ENCODE data around the gene DDX55. TPM values are rescaled to one million over a fixed set of nuclear protein-coding genes. Genes with fewer than 3 reads are reported as not detected.
"Not testable (repeated sequence)": the region's sequence is repeated elsewhere in the genome, so short reads cannot be mapped to it uniquely, and the experiment has no call there.

Gene DDX55
- polyA plus RNA-seq, 1 donor (not counting 4 experiments of a cell fraction or from before 2014, with no cell fraction given) = 25.7 TPM

- no peaks in the 10 kb centered on the region for H3K9me3 ChIP-seq (ENCODE audit: control insufficient read depth, low read depth, low read length)
- no peak for TF ChIP-seq EZH2 (IDR thresholded peaks at IDR 0.05; ENCODE audit: low read length)
- no peak for TF ChIP-seq CTCF (optimal IDR thresholded peaks at IDR 0.05 in 1 of 3, IDR thresholded peaks at IDR 0.05 in 1 of 3, conservative IDR thresholded peaks at IDR 0.05 in 1 of 3; ENCODE audit: extremely low read depth in 1 of 3, insufficient read depth in 2 of 3, low read length in 3 of 3)
- dilution Hi-C loops (cut with MboI; ENCODE audit: extremely low pct_ligation_motif_present, low sequenced_read_pairs) = no loop called here
These were observed 25.3 kb upstream of the DDX55 start for GRCh38 chr12:123576611-123577010.

GRCh38 chr12:123578243-123578642 lies 23.7 kb upstream of the DDX55 start:
- Histone ChIP-seq H3K4me3 (ENCODE audit: control insufficient read depth in 2 of 3, extremely low read depth in 1 of 3, insufficient read depth in 2 of 3, low read depth in 1 of 3, low read length in 3 of 3) (no peak overlapping the region), H4K20me1 (ENCODE audit: control insufficient read depth, extremely low read depth, insufficient read depth, low read length) (no peaks in the 10 kb centered on the region), H3K4me2 (ENCODE audit: control insufficient read depth, extremely low read depth, insufficient read depth, low read depth, low read length) (no peak overlapping the region), H3K27ac (ENCODE audit: control insufficient read depth, insufficient read depth, low read length) (no peak overlapping the region), H3K27me3 (ENCODE audit: control insufficient read depth, extremely low read depth, insufficient read depth, low read length) (no peaks in the 10 kb centered on the region), H3K79me2 (ENCODE audit: control insufficient read depth, insufficient read depth, low read length) (peaks cover 11% of the 10 kb centered on the region), H3K4me1 (ENCODE audit: control insufficient read depth, extremely low read depth, insufficient read depth, low read length) (peaks cover 9% of the 10 kb centered on the region), H3K9me1 (ENCODE audit: control insufficient read depth, extremely low read depth, insufficient read depth, low read length) (no peaks in the 10 kb centered on the region), H3K9ac (ENCODE audit: control insufficient read depth, extremely low read depth, insufficient read depth, low read length) (no peak overlapping the region), H3K36me3 (ENCODE audit: control insufficient read depth in 2 of 2, extremely low read depth in 1 of 2, insufficient read depth in 2 of 2, low read length in 2 of 2) (no peaks in the 10 kb centered on the region), H3K9me3 (ENCODE audit: control insufficient read depth, low read depth, low read length) (no peaks in the 10 kb centered on the region), H2AFZ (ENCODE audit: control insufficient read depth, low read length) (no peak overlapping the region)
- dilution Hi-C loops (cut with MboI; ENCODE audit: extremely low pct_ligation_motif_present, low sequenced_read_pairs) = no loop called here
- TF ChIP-seq CTCF (optimal IDR thresholded peaks at IDR 0.05 in 1 of 3, IDR thresholded peaks at IDR 0.05 in 1 of 3, conservative IDR thresholded peaks at IDR 0.05 in 1 of 3; ENCODE audit: extremely low read depth in 1 of 3, insufficient read depth in 2 of 3, low read length in 3 of 3) (no peak), EZH2 (IDR thresholded peaks at IDR 0.05; ENCODE audit: low read length) (no peak)
- DNase-seq (ENCODE audit: low read depth, low spot score) (no peak), FAIRE-seq (no peak)

More at GRCh38 chr12:123576611-123577010, 25.3 kb upstream of the DDX55 start:
- no peak overlapping the region for H3K4me3 ChIP-seq (ENCODE audit: control insufficient read depth in 2 of 3, extremely low read depth in 1 of 3, insufficient read depth in 2 of 3, low read depth in 1 of 3, low read length in 3 of 3)
- no peak for DNase-seq (ENCODE audit: low read depth, low spot score)
- no peaks in the 10 kb centered on the region for H3K9me1 ChIP-seq (ENCODE audit: control insufficient read depth, extremely low read depth, insufficient read depth, low read length)
- no peaks in the 10 kb centered on the region for H4K20me1 ChIP-seq (ENCODE audit: control insufficient read depth, extremely low read depth, insufficient read depth, low read length)
- no peak overlapping the region for H3K27ac ChIP-seq (ENCODE audit: control insufficient read depth, insufficient read depth, low read length)
- H3K9ac ChIP-seq (ENCODE audit: control insufficient read depth, extremely low read depth, insufficient read depth, low read length) = no peak overlapping the region
- peaks cover 3% of the 10 kb centered on the region for H3K27me3 ChIP-seq (ENCODE audit: control insufficient read depth, extremely low read depth, insufficient read depth, low read length)
- H2AFZ ChIP-seq (ENCODE audit: control insufficient read depth, low read length) = no peak overlapping the region
- no peak overlapping the region for H3K4me2 ChIP-seq (ENCODE audit: control insufficient read depth, extremely low read depth, insufficient read depth, low read depth, low read length)
- no peaks in the 10 kb centered on the region for H3K36me3 ChIP-seq (ENCODE audit: control insufficient read depth in 2 of 2, extremely low read depth in 1 of 2, insufficient read depth in 2 of 2, low read length in 2 of 2)
- FAIRE-seq = no peak
- no peaks in the 10 kb centered on the region for H3K79me2 ChIP-seq (ENCODE audit: control insufficient read depth, insufficient read depth, low read length)
- H3K4me1 ChIP-seq (ENCODE audit: control insufficient read depth, extremely low read depth, insufficient read depth, low read length) = no peaks in the 10 kb centered on the region

GRCh38 chr12:123578829-123579228 lies 23.1 kb upstream of the DDX55 start:
- H3K4me2 ChIP-seq (ENCODE audit: control insufficient read depth, extremely low read depth, insufficient read depth, low read depth, low read length); DNase-seq (ENCODE audit: low read depth, low spot score); H3K4me3 ChIP-seq (ENCODE audit: control insufficient read depth in 2 of 3, extremely low read depth in 1 of 3, insufficient read depth in 2 of 3, low read depth in 1 of 3, low read length in 3 of 3); FAIRE-seq; H3K4me1 ChIP-seq (ENCODE audit: control insufficient read depth, extremely low read depth, insufficient read depth, low read length); H3K9ac ChIP-seq (ENCODE audit: control insufficient read depth, extremely low read depth, insufficient read depth, low read length); H3K36me3 ChIP-seq (ENCODE audit: control insufficient read depth in 2 of 2, extremely low read depth in 1 of 2, insufficient read depth in 2 of 2, low read length in 2 of 2); H2AFZ ChIP-seq (ENCODE audit: control insufficient read depth, low read length); H3K9me1 ChIP-seq (ENCODE audit: control insufficient read depth, extremely low read depth, insufficient read depth, low read length); H4K20me1 ChIP-seq (ENCODE audit: control insufficient read depth, extremely low read depth, insufficient read depth, low read length); H3K27ac ChIP-seq (ENCODE audit: control insufficient read depth, insufficient read depth, low read length); dilution Hi-C loops (cut with MboI; ENCODE audit: extremely low pct_ligation_motif_present, low sequenced_read_pairs); H3K9me3 ChIP-seq (ENCODE audit: control insufficient read depth, low read depth, low read length); H3K27me3 ChIP-seq (ENCODE audit: control insufficient read depth, extremely low read depth, insufficient read depth, low read length): not testable (repeated sequence)
- peaks cover 13% of the 10 kb centered on the region for H3K79me2 ChIP-seq (ENCODE audit: control insufficient read depth, insufficient read depth, low read length)
